ENCODE data around the gene CYB5D1.

Gene CYB5D1

GRCh38 chr17:7833795-7834541 is 23.8 kb upstream of the CYB5D1 start, which contains the start of gene KDM6B:
Gene KDM6B (plus strand): TSS chr17:7834217. CDS start chr17:7845555, 11,338 bp downstream.
- DNase-seq (ENCODE audit: low read depth in 2 of 2), result peak; percentile 80 to 83

- no peak for DNase-seq (ENCODE audit: low read depth in 2 of 2)
Measured at GRCh38 chr17:7834542-7834956, 23.3 kb upstream of the CYB5D1 start.

- DNase-seq (ENCODE audit: low read depth in 2 of 2), result peak; percentile 78 to 89
Measured at GRCh38 chr17:7834957-7835813, 22.6 kb upstream of the CYB5D1 start.

GRCh38 chr17:7835814-7836595 is 21.8 kb upstream of the CYB5D1 start:
- no peak for DNase-seq (ENCODE audit: low read depth in 2 of 2)

- DNase-seq (ENCODE audit: low read depth in 2 of 2), result peak; percentile 39 to 52
Measured at GRCh38 chr17:7836596-7837407, 21.0 kb upstream of the CYB5D1 start.

GRCh38 chr17:7837408-7838088 is 20.3 kb upstream of the CYB5D1 start:
- no peak for DNase-seq (ENCODE audit: low read depth in 2 of 2)

GRCh38 chr17:7838090-7839075 is 19.4 kb upstream of the CYB5D1 start:
- DNase-seq (ENCODE audit: low read depth in 2 of 2), result no peak

- no peak for DNase-seq (ENCODE audit: low read depth in 2 of 2)
Measured at GRCh38 chr17:7839190-7839875, 18.5 kb upstream of the CYB5D1 start.

- no peak for DNase-seq (ENCODE audit: low read depth in 2 of 2)
Measured at GRCh38 chr17:7839876-7840261, 17.9 kb upstream of the CYB5D1 start.

GRCh38 chr17:7840441-7840840 is 17.4 kb upstream of the CYB5D1 start:
- DNase-seq (ENCODE audit: low read depth in 2 of 2), result no peak

- DNase-seq (ENCODE audit: low read depth in 2 of 2), result no peak
Measured at GRCh38 chr17:7840875-7841274, 16.9 kb upstream of the CYB5D1 start.

- DNase-seq (ENCODE audit: low read depth in 2 of 2), result peak; percentile 87 to 89
Measured at GRCh38 chr17:7841396-7841914, 16.3 kb upstream of the CYB5D1 start.

GRCh38 chr17:7841915-7842379 is 15.9 kb upstream of the CYB5D1 start:
- peak; percentile 77 to 78 for DNase-seq (ENCODE audit: low read depth in 2 of 2)

GRCh38 chr17:7842380-7843256 is 15.2 kb upstream of the CYB5D1 start:
- peak; percentile 95 for DNase-seq (ENCODE audit: low read depth in 2 of 2)

GRCh38 chr17:7843257-7843535 is 14.6 kb upstream of the CYB5D1 start:
- no peak for DNase-seq (ENCODE audit: low read depth in 2 of 2)

- DNase-seq (ENCODE audit: low read depth in 2 of 2), result peak; percentile 77 to 83
Measured at GRCh38 chr17:7843536-7844291, 14.1 kb upstream of the CYB5D1 start.
